CD4-positive, alpha-beta T cell treated with Interferon alpha-2 for 1 hour (primary cell): ENCODE results near the gene PCDHB7.
A peak's percentile ranks its signal among the peaks of the same experiment; 100 is the strongest.
"Not testable (repeated sequence)": the region's sequence is repeated elsewhere in the genome, so short reads cannot be mapped to it uniquely, and the experiment has no call there.

ENCODE experiments used
- DNase-seq, 2 donors: peaks; one replicate each; pipeline ENCODE4 v3.0.0-alpha.2; 2020 to 2022

The PCDHB7 gene

DNA sequence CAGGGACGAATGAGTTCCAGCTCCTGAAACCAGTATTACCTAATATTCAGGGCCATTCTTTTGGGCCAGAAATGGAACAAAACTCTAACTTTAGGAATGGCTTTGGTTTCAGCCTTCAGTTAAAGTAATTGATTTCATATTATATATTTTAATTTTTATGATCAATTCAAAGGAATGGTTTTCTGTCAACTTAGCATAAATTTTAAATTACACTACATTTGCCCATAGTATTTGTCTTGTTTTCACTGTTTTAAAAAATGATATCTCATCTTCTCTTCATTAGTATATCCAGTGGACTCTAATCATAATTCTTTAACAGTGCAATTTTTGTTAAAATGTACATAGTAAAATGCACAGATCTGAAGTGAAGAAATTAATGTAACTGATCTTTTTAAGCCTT, 7.9 kb downstream of the PCDHB7 start:
- DNase-seq = no peak

GRCh38 chr5:141182248-141182647, 9.8 kb downstream of the PCDHB7 start, which contains the start of gene PCDHB16:
TSS of gene PCDHB16 (plus strand) at chr5:141182387. CDS start at chr5:141182560, 173 bp downstream.
- DNase-seq = no peak

DNA sequence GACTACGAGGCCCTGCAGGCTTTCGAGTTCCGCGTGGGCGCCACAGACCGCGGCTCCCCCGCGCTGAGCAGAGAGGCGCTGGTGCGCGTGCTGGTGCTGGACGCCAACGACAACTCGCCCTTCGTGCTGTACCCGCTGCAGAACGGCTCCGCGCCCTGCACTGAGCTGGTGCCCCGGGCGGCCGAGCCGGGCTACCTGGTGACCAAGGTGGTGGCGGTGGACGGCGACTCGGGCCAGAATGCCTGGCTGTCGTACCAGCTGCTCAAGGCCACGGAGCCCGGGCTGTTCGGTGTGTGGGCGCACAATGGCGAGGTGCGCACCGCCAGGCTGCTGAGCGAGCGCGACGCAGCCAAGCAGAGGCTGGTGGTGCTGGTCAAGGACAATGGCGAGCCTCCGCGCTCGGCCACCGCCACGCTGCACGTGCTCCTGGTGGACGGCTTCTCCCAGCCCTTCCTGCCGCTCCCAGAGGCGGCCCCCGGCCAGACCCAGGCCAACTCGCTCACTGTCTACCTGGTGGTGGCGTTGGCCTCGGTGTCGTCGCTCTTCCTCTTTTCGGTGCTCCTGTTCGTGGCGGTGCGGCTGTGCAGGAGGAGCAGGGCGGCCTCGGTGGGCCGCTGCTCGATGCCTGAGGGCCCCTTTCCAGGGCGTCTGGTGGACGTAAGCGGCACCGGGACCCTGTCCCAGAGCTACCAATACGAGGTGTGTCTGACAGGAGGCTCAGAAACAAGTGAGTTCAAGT, 11.8 kb downstream of the PCDHB7 start:
- not testable (repeated sequence) for DNase-seq

DNA sequence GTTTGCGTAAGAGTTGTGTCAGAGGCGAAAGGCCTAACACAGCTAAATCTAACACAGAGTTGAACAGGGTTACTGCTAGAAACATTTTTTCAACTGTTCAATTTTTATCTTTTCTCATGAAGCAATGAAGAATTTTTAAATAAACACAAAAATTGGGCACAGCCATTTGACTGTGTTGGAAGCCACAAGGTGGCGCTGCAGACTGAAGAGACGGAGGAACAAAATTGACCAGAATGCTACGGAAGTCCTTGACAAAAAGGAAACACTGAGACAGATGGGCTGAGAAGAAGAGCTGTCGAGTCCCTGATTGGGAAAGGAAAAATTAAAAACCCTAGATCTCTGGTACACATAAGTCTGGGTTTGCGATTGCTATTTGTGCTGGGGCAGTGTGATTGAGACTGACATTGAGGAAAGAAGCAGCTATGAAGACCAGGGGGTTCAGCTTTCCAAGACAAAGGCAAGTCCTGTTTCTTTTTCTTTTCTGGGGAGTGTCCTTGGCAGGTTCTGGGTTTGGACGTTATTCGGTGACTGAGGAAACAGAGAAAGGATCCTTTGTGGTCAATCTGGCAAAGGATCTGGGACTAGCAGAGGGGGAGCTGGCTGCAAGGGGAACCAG, 14.6 kb downstream of the PCDHB7 start, which contains the start of gene PCDHB9:
TSS of gene PCDHB9 (plus strand) at position 265 of the 616 bp plus-strand sequence. CDS start at position 423, 158 bp downstream.
- peak in 1 of 2 donors; percentile 39 for DNase-seq

DNA sequence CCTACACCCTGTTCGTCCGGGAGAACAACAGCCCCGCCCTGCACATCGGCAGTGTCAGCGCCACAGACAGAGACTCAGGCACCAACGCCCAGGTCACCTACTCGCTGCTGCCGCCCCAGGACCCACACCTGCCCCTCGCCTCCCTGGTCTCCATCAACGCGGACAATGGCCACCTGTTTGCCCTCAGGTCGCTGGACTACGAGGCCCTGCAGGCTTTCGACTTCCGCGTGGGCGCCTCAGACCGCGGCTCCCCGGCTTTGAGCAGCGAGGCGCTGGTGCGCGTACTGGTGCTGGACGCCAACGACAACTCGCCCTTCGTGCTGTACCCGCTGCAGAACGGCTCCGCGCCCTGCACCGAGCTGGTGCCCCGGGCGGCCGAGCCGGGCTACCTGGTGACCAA, 16.2 kb downstream of the PCDHB7 start:
- DNase-seq = not testable (repeated sequence)

- DNase-seq = not testable (repeated sequence)
Measured at GRCh38 chr5:141189131-141189530, 16.7 kb downstream of the PCDHB7 start.

DNA sequence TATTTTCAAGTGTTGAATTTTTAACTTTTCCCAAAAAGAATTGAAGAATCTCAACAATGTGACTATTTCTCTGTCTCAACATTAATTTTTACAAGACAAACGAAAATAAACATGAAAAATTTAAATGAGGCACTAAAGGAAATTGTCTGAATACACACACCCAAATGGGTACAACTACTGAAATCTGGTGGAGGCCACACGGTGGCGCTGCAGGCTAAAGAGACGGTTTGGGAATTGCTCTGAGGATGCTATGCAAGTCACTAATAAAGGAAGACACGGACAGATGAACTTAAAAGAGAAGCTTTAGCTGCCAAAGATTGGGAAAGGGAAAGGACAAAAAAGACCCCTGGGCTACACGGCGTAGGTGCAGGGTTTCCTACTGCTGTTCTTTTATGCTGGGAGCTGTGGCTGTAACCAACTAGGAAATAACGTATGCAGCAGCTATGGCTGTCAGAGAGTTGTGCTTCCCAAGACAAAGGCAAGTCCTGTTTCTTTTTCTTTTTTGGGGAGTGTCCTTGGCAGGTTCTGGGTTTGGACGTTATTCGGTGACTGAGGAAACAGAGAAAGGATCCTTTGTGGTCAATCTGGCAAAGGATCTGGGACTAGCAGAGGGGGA, 19.8 kb downstream of the PCDHB7 start, which contains the start of gene PCDHB10:
TSS of gene PCDHB10 (plus strand) at position 244 of the 616 bp plus-strand sequence. CDS start at position 444, 200 bp downstream.
- DNase-seq = peak in 1 of 2 donors; percentile 28

DNA sequence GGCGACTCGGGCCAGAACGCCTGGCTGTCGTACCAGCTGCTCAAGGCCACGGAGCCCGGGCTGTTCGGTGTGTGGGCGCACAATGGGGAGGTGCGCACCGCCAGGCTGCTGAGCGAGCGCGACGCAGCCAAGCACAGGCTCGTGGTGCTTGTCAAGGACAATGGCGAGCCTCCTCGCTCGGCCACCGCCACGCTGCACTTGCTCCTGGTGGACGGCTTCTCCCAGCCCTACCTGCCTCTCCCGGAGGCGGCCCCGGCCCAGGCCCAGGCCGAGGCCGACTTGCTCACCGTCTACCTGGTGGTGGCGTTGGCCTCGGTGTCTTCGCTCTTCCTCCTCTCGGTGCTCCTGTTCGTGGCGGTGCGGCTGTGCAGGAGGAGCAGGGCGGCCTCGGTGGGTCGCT, 21.9 kb downstream of the PCDHB7 start:
- not testable (repeated sequence) for DNase-seq

DNA sequence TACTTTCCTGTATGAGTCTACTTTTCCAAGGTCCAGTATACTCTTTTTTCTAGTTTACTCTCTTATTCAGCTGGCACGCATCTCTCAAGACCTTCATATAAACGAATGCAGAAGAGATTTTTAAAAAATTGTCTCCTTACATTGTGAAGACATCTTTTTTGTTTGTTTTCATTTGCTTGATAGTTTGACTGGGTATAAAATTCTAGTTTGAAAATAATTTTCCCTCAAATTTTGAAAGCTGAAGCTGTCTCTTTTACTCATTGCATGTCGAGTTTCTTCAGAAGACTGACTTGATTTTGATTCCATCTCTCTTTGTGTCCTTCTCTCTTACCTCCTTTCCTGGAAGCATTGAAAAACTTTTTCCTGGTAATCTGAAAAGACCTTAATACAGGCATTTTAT, 23.9 kb downstream of the PCDHB7 start:
- no peak for DNase-seq

- DNase-seq = no peak
Measured at GRCh38 chr5:141199359-141200235, 27.2 kb downstream of the PCDHB7 start, which contains the start of gene PCDHB11. TSS of gene PCDHB11 (plus strand) at chr5:141199627. CDS start at chr5:141199775, 148 bp downstream.

DNA sequence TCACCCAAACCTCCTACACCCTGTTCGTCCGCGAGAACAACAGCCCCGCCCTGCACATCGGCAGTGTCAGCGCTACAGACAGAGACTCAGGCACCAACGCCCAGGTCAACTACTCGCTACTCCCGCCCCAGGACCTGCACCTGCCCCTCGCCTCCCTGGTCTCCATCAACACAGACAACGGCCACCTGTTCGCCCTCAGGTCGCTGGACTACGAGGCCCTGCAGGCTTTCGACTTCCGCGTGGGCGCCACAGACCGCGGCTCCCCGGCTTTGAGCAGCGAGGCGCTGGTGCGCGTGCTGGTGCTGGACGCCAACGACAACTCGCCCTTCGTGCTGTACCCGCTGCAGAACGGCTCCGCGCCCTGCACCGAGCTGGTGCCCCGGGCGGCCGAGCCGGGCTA, 28.7 kb downstream of the PCDHB7 start:
- DNase-seq = not testable (repeated sequence)

DNA sequence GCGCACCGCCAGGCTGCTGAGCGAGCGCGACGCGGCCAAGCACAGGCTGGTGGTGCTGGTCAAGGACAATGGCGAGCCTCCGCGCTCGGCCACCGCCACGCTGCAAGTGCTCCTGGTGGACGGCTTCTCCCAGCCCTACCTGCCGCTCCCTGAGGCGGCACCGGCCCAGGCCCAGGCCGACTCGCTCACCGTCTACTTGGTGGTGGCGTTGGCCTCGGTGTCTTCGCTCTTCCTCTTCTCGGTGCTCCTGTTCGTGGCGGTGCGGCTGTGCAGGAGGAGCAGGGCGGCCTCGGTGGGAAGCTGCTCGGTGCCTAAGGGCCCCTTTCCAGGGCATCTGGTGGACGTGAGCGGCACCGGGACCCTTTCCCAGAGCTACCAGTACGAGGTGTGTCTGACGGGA, 29.2 kb downstream of the PCDHB7 start:
- not testable (repeated sequence) for DNase-seq

DNA sequence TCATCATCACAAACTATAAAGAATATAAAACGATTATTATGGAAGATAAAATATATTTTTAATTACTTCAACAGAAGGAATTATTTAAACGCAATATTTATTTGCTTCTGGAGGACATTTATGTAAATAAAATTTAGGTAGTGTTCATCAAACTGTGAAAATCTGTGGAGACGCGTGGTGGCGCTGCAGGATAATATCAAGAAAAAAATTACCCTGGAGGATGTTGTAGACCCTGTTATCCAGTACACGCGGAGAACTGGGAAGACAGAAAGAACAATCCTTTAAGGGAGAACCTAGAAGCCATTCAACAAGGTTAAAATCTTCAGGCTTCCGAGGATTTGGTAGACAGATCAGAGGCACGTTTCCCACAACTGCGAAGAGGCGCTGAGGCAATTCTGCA, 36.0 kb downstream of the PCDHB7 start, which contains the start of gene PCDHB12:
TSS of gene PCDHB12 (plus strand) at position 242 of the 400 bp plus-strand sequence. CDS start 189 bp downstream, outside the sequence.
- DNase-seq = no peak

GRCh38 chr5:141210281-141210680, 37.8 kb downstream of the PCDHB7 start:
- not testable (repeated sequence) for DNase-seq

GRCh38 chr5:141210849-141211248, 38.4 kb downstream of the PCDHB7 start:
- not testable (repeated sequence) for DNase-seq

GRCh38 chr5:141213656-141214339, 41.4 kb downstream of the PCDHB7 start, which contains the start of gene PCDHB13:
TSS of gene PCDHB13 (plus strand) at chr5:141213919. CDS start at chr5:141214124, 205 bp downstream.
- DNase-seq = peak in 1 of 2 donors; percentile 24

DNA sequence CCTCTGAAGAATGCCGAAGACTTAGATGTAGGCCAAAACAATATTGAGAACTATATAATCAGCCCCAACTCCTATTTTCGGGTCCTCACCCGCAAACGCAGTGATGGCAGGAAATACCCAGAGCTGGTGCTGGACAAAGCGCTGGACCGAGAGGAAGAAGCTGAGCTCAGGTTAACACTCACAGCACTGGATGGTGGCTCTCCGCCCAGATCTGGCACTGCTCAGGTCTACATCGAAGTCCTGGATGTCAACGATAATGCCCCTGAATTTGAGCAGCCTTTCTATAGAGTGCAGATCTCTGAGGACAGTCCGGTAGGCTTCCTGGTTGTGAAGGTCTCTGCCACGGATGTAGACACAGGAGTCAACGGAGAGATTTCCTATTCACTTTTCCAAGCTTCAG, 42.1 kb downstream of the PCDHB7 start:
- DNase-seq = not testable (repeated sequence)

- DNase-seq = not testable (repeated sequence)
Measured at GRCh38 chr5:141215504-141215903, 43.1 kb downstream of the PCDHB7 start.

GRCh38 chr5:141216035-141216434, 43.6 kb downstream of the PCDHB7 start:
- DNase-seq = not testable (repeated sequence)

DNA sequence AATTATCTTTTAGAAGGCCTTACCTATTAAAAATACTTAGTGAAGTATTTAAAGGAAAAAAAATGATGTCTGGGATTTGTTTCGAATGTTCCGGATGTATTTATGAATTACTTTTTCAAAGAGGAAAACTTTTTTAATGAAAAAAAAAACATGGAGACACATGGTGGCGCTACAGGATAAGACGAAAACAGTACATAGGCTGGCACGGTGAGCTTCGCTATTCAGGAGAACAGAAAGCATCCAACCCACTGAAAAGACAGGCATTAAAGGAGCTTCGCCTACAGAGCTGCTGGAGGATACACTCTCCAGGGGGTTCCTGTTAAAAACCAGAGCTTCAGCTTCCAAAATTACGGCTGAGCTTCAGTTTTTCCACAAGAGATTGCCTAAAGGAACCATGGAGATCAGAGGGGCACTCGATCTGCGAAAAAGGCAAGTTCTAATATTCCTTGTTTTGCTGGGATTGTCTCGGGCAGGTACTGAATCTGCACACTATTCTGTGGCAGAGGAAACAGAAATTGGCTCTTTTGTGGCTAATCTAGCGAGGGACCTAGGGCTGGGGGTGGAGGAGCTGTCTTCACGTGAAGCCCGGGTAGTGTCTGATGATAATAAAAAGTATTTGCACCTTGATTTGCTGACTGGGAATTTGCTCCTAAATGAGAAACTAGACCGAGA, 50.8 kb downstream of the PCDHB7 start, which contains the start of gene PCDHB14:
TSS of gene PCDHB14 (plus strand) at position 232 of the 672 bp plus-strand sequence. CDS start at position 395, 163 bp downstream.
- peak in 1 of 2 donors; percentile 3 for DNase-seq

- DNase-seq = not testable (repeated sequence)
Measured at GRCh38 chr5:141224844-141225243, 52.4 kb downstream of the PCDHB7 start.
